NCI-H69 (cell line): Measurements from ENCODE around the gene SDC1.
A peak's percentile ranks its signal among the peaks of the same experiment; 100 is the strongest.

ENCODE experiments used
- DNase-seq: peaks from one replicate; lab custom pipeline; 2025; lab: John Stamatoyannopoulos, UW

Gene SDC1

DNA sequence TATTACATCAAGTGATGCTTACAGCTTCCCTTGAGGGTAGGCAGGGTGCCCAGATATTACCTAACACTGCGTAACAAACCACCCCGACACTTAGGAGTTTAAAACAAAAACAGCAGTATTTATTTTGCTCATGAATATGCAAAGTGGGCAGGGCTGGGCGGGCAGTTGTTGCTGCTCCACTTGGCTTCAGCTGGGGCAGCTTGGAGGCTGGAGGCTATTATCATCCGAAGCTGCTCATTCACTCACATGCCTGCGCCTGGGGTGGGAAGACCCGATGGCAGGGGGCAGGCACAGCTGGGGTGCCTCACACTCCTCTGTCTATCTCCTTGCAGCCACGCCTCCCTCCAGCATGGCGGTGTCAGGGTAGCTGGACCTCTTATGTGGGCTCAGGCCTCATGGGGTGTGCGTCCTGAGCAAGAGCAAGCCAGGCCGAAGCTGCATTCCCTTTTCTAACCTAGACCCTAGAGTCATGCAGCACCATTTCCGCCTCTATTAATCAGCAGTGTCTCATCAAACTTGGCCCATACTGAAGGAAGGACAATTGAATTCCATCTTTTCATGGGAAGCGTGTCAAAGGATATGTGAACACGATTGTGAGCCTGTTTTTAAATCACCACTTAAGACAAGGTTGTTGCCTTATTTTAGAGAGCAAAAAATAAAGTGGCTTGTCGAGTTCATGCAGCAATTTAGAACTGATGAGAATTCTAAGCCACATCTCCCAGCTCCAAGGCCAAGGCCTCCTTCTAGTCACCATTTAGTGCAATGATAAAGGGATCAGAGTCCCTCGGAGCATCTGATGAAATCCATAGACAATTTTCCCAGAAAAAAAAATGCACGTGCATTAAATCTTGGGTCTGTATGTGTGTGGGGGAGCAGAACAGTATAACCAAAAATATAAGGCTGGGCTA is 54.9 kb downstream of the SDC1 start:
- DNase-seq: no peak

DNA sequence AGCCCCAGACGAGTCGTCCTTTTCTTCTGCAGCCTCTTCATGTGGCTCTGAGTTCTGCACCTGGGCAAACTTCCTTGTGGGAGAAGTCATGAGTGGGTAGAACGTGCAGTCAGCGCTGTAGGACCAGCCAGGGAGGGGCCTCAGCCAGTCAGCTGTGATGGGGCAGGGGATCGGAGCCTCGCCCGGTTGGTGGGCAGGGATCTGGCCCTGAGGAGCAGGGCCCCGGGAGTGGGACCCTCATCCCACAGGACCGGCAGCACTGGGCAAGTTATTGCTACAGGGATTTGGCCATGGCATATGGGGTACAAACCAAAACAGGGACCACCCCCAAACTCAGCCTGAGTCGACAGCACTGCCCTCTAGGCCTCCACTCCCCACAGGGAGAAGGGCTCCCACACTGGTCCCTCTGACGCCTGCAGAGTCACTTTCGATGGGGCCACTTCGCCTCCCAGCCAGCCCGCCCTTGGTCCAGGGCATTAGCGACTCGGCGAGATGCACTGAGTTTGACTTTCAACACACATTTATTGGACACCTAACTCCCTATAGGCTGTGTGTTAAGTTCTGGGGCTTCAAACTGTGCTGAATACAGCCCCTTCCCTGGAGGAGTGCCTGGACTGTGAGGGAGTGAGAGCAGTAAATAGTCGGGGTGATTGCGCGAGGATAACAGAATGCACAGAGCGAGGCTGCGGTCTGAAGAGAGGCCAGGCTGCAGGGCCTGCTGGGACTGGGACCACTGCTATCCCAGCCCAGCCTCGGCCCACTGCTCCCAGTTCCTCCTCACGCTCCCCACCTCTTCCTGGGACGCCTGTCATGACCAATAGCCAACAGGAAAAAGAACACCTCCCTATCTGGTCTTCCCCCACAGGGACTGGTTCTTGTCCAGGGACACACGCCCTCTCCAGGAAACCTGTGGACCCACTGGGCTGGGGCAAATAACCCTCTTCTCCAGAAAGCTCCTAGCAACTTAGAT is 55.9 kb downstream of the SDC1 start:
- DNase-seq: no peak

DNA sequence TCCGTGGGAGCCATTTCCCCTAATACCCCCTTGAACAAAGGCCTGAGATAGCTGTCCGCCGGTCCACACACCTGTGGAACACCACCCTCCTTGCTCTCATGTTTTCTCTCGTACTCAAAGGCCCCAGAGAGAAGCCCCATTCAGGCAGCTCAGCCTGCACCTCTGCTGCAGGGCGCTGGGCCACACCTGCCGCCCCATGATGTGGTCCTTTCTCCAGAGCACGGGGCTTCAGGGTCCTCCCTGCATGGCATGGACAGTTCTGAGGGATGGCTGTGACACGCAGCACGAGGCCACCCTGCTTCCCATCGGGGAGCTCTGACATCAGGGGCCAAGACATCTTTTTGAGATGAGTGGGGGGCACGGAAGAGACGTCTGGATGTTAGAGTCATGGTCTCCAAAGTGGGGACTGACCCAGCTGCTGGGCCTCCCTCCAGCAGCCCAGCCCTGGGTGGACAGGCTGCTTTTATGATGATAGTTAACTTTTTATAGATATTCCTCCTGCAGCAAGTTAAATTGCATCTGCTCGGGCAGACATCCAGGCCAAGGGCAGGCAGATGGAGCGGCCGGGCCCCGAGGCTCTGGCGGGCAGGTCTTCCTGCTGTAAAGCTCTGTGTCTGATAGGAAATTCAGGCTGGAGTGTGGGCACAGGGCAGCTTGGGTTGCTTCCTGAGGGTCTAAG is 56.7 kb downstream of the SDC1 start:
- no peak for DNase-seq

DNA sequence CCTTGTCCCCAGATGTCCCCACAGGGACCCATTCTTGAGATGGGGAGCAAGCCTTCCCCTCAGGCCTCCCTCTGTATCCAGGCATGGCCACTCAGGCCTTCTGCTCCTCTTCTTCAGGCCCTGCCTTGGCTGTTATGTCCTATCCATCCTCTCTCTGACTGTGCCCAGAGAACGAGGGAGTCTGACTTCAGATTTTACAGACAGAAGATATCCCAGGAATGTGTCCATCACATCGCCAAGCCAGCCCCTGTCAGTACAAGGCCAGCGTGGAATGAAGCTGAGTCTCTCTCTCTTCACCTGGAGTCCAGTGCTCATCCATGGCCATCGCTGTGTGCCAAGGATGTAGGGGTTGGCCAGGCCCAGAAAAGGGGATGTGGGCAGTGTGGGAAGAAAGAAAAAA is 57.6 kb downstream of the SDC1 start:
- DNase-seq: no peak

DNA sequence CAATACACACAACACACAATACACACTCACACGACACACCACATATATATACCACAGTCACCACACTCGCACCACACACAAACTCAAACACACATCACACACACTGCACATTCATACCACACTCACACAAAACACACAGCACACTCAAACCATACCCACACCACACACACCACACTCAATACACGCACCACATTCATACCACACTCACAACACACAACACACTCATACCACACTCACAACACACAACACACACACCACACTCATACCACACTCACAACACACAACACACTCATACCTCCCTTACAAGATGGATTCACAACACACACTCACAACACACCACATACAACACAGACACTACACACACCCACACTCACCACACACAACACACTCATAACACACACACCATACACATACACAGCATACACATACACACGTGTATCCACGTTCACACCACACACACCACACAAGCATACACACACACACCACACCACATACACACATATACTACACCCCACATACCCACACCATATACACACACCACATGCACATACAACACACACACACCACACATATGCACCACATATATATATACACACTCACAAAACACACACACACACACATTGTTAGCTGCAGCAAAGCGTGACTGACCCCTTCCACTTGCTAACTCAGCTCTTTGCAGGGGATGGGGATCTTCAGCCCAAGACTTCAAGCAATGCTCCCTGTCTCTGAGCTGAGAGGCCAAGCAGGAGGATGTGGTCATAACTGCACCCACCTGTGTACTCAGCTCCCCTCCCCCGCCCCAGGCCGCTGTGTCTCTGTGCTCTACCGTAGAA is 59.0 kb downstream of the SDC1 start:
- DNase-seq: peak; percentile 9

DNA sequence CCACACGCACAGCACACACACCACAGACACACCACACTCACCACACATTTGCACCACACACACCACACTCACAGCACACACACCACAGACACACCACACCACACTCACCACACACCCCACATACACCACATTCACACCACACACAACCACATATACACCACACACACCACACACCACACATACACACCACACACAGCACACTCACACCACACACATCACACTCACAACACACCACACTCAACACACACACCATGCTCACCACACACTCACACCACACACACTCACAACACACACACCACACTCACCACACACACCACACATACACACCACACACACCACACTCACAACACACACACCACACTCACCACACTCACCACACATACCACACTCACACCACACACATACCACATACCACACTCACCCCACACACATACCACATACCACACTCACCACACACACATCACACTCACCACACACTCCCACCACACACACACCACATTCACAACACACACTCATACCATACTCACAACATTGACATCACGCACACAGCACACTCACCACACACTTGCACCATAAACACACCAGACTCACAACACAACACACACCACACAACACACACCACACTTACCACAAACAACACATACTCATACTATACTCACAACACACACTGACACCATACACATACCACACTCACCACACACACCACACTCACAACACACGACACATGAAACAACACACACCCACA is 60.0 kb downstream of the SDC1 start:
- DNase-seq: no peak

DNA sequence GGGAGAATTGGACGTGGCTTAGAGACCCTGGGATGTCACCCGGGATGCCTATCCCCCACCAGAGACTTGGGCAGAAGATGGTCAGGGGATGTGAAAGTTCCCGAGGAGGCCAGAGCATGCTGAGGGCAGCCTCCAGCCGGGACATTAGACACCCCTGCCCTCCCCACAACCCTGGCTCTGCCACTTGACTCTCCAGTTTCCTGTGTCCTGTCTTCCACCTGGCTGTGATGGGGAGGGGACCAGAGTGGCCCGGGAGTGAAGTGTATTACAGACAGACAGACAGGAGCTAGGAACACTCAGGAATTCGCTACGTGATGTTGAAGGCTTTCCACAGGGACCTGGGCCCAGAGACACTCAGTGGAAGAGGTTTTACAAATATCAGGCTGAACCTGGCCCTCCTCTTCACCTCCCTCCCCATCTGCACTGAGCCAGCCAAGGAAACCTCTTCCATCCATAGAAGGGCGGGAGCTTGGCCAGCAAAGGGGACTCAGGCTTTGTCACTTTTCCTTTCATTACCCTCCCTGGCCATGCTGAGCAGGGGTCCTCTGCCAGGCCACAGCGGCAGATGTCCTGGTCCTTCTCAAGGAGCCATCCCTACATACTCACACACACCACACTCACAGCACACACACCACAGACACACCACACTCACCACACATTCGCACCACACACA is 60.7 kb downstream of the SDC1 start:
- peak; percentile 9 for DNase-seq

DNA sequence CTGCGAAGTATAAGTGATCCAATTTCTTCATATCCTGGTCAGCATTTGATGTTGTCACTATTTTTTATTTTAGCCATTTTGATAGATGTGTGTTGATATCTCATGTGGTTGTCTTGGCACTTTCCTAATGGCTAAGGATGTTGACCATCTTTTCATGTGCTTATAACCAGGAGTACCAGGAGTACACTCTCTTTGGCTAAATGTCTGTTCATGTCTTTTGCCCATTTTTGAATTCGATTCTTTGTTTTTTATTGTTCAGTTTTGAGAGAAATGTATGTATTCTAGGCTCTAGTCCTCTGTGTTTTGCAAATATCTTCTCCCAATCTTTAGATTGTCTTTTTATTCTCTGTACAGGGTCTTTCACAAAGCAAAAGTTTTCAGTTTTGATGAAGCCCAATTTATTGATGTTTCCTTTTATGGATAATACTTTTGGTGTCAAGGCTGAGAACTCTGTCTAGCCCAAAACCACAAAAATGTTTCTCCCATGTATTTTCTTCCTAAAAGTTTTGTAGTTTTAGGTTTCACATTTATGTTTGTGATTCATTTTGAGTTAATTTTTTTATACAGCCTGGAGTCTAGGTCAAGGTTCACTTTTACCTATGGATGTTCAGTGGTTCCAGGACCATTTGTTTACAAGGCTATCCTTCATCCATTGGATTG is 65.4 kb downstream of the SDC1 start:
- DNase-seq: no peak

DNA sequence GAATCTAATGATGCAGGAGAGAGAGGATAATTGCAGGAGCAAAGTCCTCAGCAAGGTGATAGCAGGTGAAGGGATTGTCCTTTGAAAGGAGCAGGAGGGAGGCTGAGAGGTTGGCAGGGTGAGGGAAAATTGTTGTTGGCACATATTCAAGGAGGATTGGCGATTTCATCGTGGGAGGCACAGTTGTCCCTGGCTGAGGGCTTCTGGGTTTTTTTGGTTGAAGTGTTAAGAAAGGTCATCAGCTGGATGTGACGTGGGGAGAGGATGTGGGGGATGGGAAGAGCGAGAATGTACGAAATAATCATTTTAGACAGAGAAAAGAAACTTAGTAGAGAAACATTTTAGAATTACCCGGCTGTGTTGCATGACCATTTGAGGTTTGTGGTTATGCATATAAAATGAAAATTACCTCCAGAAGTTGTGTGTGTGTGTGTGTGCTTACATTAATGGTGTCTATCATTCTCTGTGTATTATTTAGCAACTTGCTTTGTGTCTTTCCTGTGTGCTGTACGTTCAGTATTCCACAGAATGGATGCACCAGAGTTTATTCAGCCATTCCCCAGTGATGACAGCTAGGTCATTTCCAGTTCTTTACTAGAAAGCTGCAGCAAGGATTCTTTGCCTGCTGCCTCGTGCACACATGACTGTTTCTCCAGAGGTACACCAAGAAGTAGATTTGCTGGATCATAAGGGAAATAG is 67.6 kb downstream of the SDC1 start:
- peak; percentile 66 for DNase-seq

DNA sequence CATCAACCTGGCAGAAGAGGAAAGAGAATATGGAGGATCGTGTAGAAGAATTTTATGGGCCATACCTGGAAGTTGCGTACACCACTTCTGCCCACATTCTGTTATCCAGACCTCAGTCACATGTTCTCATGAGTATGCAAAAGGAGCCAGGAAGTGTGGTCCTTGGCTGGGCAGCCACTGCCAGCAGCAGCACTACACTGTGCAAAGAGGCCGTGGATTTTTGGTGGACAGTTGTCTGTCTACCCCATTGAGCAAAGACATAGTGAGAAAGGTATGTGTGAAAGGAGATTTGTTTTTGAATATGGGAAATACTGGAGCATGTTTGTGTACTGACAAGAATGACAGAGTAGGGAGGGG is 68.1 kb downstream of the SDC1 start:
- no peak for DNase-seq

DNA sequence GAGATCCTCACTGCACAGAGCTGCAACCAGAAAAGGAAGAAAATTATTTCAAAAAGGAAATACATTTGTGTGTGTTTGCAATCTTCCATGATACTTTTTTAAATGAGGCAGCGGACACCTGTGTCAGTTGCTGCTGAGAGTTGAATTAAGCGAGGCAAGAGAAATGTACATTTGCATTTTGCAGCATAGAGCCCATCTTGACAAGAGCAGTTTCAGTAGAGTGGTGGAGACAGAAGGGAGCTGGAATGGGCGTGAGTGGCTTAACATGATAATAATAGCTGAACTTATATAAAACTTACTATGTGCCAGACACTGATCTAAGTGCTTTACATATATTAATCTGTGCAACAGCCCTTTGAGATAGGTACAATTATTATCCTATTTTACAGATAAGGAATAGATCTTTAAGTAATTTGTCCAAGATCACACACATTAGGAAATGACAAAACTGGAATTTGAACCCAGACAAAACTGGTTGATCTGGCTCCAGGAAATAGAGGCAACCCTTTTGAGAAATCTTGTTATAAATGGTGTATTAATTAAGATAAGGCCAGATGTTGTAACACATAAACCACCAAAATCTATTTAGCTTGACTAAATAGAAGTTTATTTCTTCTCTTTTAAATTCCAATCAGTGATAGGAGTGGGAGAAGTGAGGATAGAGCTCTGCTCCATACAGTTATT is 68.7 kb downstream of the SDC1 start:
- no peak for DNase-seq

DNA sequence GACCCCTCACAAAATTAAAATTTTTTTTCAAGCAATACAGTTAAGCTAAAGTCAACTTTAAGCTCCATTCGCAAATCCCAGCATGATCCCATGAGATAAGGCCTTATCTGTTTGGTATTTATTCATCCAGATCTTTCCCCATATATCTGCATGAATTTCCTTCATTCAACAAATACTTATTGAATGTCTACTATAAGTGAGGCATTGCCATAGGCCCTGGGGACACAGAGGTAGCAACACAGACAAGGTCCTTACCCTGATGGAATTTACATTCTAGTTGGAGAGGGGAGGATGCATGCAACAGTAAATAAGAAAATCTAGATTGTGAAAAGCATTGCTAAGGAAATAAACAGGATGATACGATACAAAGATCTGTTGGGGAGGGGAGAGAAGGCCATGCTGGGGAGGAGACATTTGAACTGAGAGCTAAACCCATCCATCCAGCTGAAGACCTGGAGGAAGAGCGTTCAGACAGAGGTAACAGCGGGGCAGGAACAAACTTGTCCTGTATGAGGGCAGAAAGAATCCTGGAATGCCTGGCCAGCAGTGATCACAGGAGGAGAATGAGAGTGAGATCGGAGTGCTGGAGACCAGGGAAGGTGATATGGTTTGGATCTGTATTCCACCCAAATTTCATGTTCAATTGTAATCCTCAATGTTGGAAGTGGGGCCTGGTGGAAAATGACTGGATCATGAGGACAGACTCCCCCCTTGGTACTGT is 71.6 kb downstream of the SDC1 start:
- DNase-seq: no peak

DNA sequence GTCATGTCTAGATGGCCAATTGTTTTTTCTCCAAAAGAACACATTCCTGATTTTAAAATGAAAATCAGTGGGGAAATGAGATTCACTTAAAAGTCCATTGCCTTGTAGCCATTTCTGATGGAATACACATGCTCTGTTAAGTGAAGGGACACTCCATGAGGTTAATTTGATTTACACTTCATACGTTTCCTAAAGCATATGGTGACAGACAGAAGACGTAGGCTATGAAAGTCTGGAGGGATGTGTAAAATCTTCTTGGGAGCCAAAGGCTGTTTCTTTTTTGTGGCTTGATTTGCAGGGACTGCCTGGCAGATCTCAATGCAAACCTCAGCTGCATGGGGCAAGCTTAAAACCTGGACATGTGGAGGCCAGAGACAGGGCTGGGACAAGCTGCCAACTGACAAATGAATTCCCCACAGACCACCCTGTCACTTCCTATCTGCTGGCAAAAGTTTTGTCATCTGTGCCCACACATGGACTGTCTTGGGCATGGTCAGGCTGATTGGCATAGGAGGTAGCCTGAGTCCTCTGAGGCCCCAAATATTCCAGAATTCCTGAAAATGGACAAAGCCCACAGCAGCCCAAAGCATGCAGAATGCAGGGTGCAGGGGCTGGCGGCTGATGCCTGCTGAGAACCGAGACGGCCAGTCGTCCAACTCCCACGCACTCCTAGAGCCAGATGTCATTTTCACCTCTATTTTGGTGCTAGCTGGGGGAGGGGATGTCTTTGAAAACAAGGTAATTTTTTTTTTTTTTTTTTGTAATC is 73.9 kb downstream of the SDC1 start:
- peak; percentile 6 for DNase-seq
